Endothelial cell of umbilical vein (primary cell): ENCODE results near the gene CEBPA.

Experiments used
- CTCF ChIP-seq, 2 donors: IDR thresholded peaks; 1 replicate in 1 of 2; 2 replicates in 1 of 2; pipeline ENCODE4 v1.5.1; 2011; ENCODE audit warnings: low read length in 2 of 2, mild to moderate bottlenecking in 2 of 2, moderate library complexity in 2 of 2, control low read depth in 1 of 2, inconsistent platforms in 1 of 2, low read depth in 1 of 2; ENCODE audit not compliant: insufficient read depth in 1 of 2; ENCODE audit errors: extremely low read depth in 1 of 2
- FOS ChIP-seq: IDR thresholded peaks from 2 replicates; pipeline ENCODE4 v1.6.1; 2011; ENCODE audit warnings: mild to moderate bottlenecking, low read length, moderate library complexity, borderline replicate concordance; ENCODE audit not compliant: insufficient read depth
- MYC ChIP-seq: IDR thresholded peaks from one replicate; pipeline ENCODE4 v1.6.1; 2011; ENCODE audit warnings: mild to moderate bottlenecking, low read depth, low read length

- TF ChIP-seq CTCF (IDR thresholded peaks at IDR 0.05; ENCODE audit: extremely low read depth in 1 of 2, insufficient read depth in 1 of 2, low read depth in 1 of 2, low read length in 2 of 2) (no peak), FOS (no peak), MYC (no peak)
Observed at GRCh38 chr19:33323093-33323820, 20.9 kb upstream of the CEBPA start.
